DND-41 (cell line): ENCODE data around the gene ZSCAN1.

Source experiments
- ATAC-seq: fragments of 200-7000 bp; cut with Tn5 transposase; 3 replicates; pipeline ENCODE4 v1.9.1; 2021; ENCODE audit warnings: low read depth; ENCODE audit not compliant: insufficient read depth
- DNase-seq: peaks from one replicate; pipeline ENCODE4 v3.0.0-alpha.2; 2020
- H2AFZ ChIP-seq: 2 replicates; pipeline ENCODE4 v1.6.0; 2012; ENCODE audit warnings: low read depth, low read length
- H3K27ac ChIP-seq: 2 replicates; pipeline ENCODE4 v1.5.1; 2012; ENCODE audit warnings: low read length, inconsistent platforms
- H3K27me3 ChIP-seq: fragments of 200-600 bp; sonication (generic); 2 replicates; pipeline ENCODE4 v1.6.0; 2012; ENCODE audit warnings: low read length, mild to moderate bottlenecking, inconsistent platforms; ENCODE audit not compliant: insufficient read depth, poor library complexity
- H3K36me3 ChIP-seq: 2 replicates; pipeline ENCODE4 v1.5.1; 2012; ENCODE audit warnings: low read length, inconsistent platforms; ENCODE audit not compliant: insufficient read depth
- H3K4me1 ChIP-seq: 2 replicates; pipeline ENCODE4 v1.5.1; 2012; ENCODE audit warnings: mild to moderate bottlenecking, low read length; ENCODE audit not compliant: insufficient read depth
- H3K4me2 ChIP-seq: 2 replicates; pipeline ENCODE4 v1.6.0; 2012; ENCODE audit warnings: mild to moderate bottlenecking, moderate library complexity, low read length, inconsistent platforms; ENCODE audit not compliant: insufficient read depth
- H3K4me3 ChIP-seq, 2 experiments: fragments of 200-600 bp in 1 of 2; shearing (Covaris generic) in 1 of 2; 2 replicates each; pipeline ENCODE4 v1.5.1; 2012 to 2016; ENCODE audit warnings: inconsistent platforms in 2 of 2, low read length in 2 of 2, mild to moderate bottlenecking in 2 of 2, low read depth in 1 of 2, moderate library complexity in 1 of 2
- H3K79me2 ChIP-seq: 2 replicates; pipeline ENCODE4 v1.6.0; 2012; ENCODE audit warnings: low read length, inconsistent platforms; ENCODE audit not compliant: insufficient read depth
- H3K9ac ChIP-seq: 2 replicates; pipeline ENCODE4 v1.6.0; 2012; ENCODE audit warnings: low read depth, mild to moderate bottlenecking, inconsistent platforms, low read length, moderate library complexity
- H3K9me3 ChIP-seq: 2 replicates; pipeline ENCODE4 v1.5.1; 2012; ENCODE audit warnings: low read length, moderate library complexity, mild to moderate bottlenecking, inconsistent platforms; ENCODE audit not compliant: insufficient read depth, severe bottlenecking
- H4K20me1 ChIP-seq: 2 replicates; pipeline ENCODE4 v1.6.0; 2012; ENCODE audit warnings: low read length; ENCODE audit not compliant: insufficient read depth
- CTCF ChIP-seq: IDR thresholded peaks from 2 replicates; pipeline ENCODE4 v1.5.1; 2012; ENCODE audit warnings: borderline replicate concordance, low read length, moderate library complexity, mild to moderate bottlenecking; ENCODE audit not compliant: poor library complexity, severe bottlenecking; ENCODE audit errors: extremely low read depth
- EZH2 ChIP-seq: IDR thresholded peaks from 3 replicates; pipeline ENCODE4 v1.6.1; 2012; ENCODE audit warnings: borderline replicate concordance, low read depth, mild to moderate bottlenecking, moderate library complexity, low read length, inconsistent platforms; ENCODE audit not compliant: severe bottlenecking

Gene ZSCAN1

GRCh38 chr19:58045411-58046050 lies 11.7 kb downstream of the ZSCAN1 start:
- Histone ChIP-seq H3K9me3 (peaks cover 14% of the 10 kb centered on the region), H2AFZ (no peak overlapping the region)
- no peak for ATAC-seq

GRCh38 chr19:58046856-58047255 lies 13.0 kb downstream of the ZSCAN1 start:
- Histone ChIP-seq H3K27me3 (no peaks in the 10 kb centered on the region), H3K4me1 (no peaks in the 10 kb centered on the region), H3K9ac (no peak overlapping the region), H3K27ac (no peak overlapping the region), H3K36me3 (no peaks in the 10 kb centered on the region), H4K20me1 (no peaks in the 10 kb centered on the region), H2AFZ (no peak overlapping the region), H3K79me2 (no peaks in the 10 kb centered on the region), H3K9me3 (peaks cover 17% of the 10 kb centered on the region), H3K4me2 (no peak overlapping the region), H3K4me3 (no peak overlapping the region)
- ATAC-seq: no peak
- TF ChIP-seq EZH2 (no peak), CTCF (no peak)
- DNase-seq: no peak

More at GRCh38 chr19:58045411-58046050, 11.7 kb downstream of the ZSCAN1 start:
- no peak for TF ChIP-seq EZH2
- no peak for TF ChIP-seq CTCF
- Histone ChIP-seq H3K27me3 (no peaks in the 10 kb centered on the region), H3K4me2 (no peak overlapping the region), H3K79me2 (no peaks in the 10 kb centered on the region), H4K20me1 (no peaks in the 10 kb centered on the region), H3K4me1 (no peaks in the 10 kb centered on the region), H3K27ac (no peak overlapping the region), H3K9ac (no peak overlapping the region), H3K36me3 (no peaks in the 10 kb centered on the region), H3K4me3 (no peak overlapping the region)
- DNase-seq: no peak

- Histone ChIP-seq H3K9me3 (peaks cover 18% of the 10 kb centered on the region), H3K9ac (no peak overlapping the region), H3K27me3 (no peaks in the 10 kb centered on the region), H3K4me1 (no peaks in the 10 kb centered on the region), H3K4me3 (no peak overlapping the region), H2AFZ (no peak overlapping the region), H4K20me1 (no peaks in the 10 kb centered on the region), H3K79me2 (no peaks in the 10 kb centered on the region), H3K36me3 (no peaks in the 10 kb centered on the region), H3K27ac (no peak overlapping the region), H3K4me2 (no peak overlapping the region)
- no peak for ATAC-seq
- no peak for DNase-seq
- TF ChIP-seq CTCF: no peak
- no peak for TF ChIP-seq EZH2
Measured at GRCh38 chr19:58047672-58048071, 13.8 kb downstream of the ZSCAN1 start.
